NCI-H69 (cell line): ENCODE results near the gene GGT1.

ENCODE experiments used
- DNase-seq: peaks from one replicate; lab custom pipeline; 2025; lab: John Stamatoyannopoulos, UW

Gene GGT1

DNA sequence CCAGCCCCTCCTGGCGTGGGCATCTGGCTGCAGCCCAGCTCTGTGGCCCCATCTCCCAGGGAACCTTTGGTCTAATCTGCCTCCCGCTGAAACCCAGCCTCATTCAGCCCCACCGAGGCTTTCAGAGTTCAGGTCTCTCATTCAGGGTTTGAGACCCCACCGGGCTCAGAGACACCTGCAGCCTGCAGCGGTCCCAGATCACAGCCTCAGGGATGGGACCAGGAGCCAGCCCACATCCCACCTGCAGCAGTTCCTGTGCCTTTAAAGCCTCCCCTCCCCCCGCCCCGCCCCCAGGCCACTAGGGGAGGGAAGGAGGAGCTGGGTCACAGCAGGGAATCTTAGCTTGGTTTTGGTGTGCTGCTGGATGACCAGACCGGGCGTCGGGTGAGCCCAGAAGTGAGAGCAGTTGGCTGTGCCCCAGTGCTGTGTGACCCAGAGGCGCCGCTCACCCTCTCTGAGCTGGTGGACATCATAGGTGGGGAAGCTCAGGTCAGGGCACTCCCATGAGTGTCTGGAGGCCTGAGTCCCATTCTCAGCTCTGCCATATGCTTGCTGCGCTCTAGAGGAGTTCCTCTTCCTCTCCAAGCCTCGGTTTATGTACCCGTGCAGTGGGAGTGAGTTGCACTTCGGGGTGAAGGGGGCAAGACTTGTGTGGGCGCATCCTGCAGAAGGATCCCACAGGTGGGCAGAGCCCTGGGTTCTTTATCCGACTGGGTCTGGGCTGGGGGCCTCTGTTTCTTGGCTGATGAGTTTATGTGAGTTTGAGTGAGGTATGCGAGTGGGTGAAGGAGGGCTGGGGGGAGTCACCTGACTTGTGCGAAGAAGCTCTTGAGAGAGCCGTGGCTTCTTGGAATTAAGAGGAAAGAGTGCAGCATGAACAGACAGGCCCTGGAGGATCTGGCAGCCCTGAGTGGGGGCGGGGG lies at the start of gene GGT1:
GGT1 (plus strand) TSS at position 347 of the 923 bp plus-strand sequence. CDS start 7,889 bp downstream, outside the sequence.
- peak; percentile 60 for DNase-seq

GRCh38 chr22:24553597-24554312 lies 49.2 kb upstream of the GGT1 start:
- peak; percentile 56 for DNase-seq

DNA sequence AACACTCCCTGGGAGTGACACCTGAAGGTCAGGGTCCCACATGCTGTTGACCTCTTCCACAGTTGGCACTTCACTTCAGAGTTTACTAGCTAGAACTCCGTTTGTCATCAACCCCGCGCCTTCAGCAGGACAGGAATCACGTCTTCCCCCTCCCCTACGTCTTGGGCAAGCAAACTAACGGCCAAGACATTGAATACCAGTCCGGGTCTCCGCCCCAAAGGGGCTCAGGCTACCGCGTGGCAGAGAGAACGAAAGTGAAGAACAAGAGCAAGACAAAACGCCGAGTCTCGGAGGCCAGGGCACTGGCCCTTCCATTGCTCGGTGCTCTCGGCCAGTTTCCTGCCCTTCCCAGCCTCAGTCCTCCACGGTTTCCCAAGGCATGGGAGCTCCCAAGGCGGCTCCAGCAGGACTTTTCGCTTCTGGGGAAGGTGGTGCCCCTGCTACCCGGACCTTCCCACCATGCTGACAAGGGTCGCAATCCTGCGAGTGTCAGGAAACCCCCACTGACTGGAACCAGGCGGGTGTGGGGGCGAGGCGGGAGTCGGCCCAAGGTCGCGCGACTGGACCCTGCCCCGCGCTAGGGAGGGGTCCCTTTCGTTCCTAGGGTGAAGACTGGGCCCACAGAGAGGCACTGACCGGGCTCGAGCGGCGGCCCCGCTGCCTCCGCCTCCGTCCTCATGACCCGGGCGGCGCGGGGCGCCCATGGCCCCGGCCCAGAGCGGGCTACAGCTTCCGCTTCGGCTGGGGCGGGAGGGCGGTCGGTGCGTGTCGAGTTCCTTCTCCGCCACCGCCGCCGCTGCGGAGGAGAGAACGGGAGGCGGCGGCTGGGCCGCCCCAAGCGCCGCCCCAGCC lies 48.5 kb upstream of the GGT1 start, which contains the start of gene GUCD1:
GUCD1 (minus strand) TSS at position 826 of the 852 bp plus-strand sequence; CDS start at position 679, 147 bp downstream.
- peak; percentile 62 for DNase-seq

DNA sequence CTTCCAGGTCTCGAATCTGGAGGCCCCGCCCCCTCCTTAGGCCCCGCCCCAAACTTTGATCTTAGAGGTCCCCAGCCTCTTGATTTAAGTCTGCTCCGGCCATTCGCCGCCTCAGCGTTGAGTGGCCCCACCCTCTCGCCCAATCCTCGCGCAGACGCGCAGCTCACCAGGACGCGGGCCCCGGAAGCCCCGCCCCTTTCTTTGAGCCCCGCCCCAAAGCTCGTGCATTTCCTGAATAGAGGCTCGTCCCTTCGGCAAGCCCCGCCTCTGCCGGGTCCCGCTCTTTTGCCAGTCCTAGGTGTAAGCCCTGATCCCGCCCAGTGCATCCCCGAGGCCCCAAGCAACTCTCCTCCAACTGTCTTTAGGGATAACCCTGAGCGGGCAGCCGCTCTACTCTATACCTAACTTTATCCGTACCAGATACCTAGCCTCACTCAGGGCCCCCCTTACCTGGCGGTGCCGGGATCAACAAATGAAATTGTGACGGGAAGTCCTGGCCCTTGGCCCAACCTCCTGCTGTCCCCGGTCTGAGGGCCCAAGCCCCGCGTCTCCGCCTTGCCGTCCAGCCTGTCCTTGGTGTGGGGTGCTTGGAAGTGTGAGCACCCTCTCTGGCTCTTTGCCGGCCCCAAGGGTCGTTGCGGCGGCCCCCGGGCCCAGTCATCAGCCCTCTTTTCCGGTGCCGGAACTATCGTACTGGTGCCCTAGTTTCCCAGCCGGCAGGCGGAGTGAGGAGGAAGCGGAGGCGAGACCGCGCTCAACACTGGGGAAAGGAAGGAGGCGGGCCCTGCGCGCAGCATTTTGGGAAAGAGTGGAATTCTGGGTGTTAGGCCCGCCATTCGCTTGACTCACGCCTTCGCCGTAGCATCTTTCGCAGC lies 47.6 kb upstream of the GGT1 start, which contains the start of gene SNRPD3:
SNRPD3 (plus strand) TSS at position 835 of the 875 bp plus-strand sequence. CDS start 1,676 bp downstream, outside the sequence.
- DNase-seq = peak; percentile 99

DNA sequence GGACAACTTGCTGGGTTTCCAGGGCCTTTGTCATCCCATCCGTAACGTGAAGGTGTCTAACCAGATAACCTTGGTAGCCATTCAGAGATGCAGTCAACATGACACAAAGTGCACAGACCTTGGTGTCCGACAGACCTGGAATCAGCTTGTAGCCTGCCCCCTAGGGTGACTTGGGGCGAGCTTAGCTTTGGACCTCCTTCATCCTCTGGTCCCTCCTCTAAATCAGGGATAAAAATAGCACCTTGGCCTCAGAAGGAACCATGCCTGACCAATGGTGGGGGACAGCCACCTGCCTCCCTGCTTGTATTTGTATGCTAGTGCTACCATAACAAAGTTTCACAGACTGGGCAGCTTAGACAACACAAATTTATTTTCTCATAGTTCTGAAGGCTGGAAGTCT lies 43.5 kb upstream of the GGT1 start:
- no peak for DNase-seq

GRCh38 chr22:24563246-24563645 lies 39.7 kb upstream of the GGT1 start:
- no peak for DNase-seq

- DNase-seq = no peak
Observed at GRCh38 chr22:24564376-24565058, 38.5 kb upstream of the GGT1 start.

- no peak for DNase-seq
Observed at GRCh38 chr22:24565077-24565476, 37.9 kb upstream of the GGT1 start.

- no peak for DNase-seq
Observed at GRCh38 chr22:24566899-24567511, 36.0 kb upstream of the GGT1 start.

DNA sequence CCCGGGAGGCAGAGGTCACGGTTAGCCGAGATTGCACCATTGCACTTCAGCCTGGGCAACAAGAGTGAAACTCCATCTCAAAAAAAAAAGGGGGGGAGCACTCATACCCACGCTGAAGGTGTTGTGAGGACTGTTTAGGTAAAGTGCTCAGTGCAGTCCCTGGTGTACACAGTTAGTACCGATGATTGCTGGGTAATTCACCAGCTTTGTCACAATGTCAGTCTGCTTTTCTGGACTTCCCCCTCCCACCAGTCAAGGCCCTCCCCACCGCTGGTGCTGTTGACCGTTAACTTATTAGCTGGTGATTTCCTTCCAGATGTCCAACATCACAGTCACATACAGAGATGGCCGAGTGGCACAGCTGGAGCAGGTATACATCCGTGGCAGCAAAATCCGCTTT lies 35.3 kb upstream of the GGT1 start:
- no peak for DNase-seq

GRCh38 chr22:24571266-24571665 lies 31.7 kb upstream of the GGT1 start:
- DNase-seq = no peak

- no peak for DNase-seq
Observed at GRCh38 chr22:24576778-24577177, 26.2 kb upstream of the GGT1 start.

DNA sequence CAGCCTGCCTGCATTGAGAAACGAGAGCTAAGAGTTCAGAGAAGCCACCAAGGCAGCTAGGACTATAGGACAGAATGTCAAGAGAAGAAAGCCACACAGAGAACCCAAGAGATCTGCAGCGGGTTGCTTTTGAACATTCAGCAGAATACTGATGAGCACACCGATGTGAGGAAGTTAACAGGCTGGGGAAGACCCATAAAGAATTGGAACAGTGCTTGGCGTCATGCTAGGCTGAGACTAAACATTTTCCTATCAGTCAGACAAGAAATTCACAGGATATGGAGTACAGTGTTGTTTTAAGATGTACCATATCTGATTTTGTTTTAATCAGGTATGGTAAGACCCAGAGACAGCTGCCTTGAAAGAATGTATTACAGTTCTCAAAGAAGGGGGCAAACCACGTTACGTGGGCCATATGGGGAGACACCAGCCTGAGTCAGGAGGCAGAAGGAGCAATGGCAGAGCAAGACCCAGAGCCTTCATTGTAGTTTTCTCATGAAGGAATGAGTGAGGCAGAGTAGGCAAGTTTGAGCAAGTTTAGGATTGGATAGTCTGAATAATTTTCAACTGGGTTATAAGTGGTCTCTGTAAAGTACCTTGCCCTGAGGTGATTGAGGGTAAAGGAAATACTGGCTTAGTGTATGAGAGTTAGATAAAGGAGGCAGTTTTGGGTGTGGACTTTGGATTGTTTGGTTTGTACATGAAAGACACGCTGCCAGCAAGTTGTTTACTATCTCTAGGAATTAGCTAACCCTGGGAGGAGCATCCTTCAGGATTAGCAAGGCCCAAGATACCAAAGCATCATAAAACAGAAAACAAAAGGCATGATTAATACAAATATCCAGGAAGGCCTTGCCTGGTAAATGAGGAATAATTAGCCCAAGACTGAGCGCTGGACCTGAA lies 24.4 kb upstream of the GGT1 start:
- peak; percentile 28 for DNase-seq

DNA sequence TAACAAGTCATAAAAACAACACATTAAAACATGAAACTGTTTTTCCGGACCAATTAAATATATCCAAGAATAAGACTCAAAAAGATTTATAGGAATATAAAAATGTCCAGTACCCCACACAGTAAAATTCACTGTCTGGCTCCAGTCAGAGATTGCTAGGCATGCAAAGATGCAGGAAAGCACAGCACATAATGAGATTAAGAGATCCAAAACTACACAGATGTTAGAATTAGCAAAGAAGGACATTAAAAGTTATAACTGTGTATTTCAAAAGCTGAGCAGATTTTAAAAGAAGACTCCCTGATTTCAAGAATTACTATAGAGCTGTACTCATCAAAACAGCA lies 23.8 kb upstream of the GGT1 start:
- DNase-seq = no peak

DNA sequence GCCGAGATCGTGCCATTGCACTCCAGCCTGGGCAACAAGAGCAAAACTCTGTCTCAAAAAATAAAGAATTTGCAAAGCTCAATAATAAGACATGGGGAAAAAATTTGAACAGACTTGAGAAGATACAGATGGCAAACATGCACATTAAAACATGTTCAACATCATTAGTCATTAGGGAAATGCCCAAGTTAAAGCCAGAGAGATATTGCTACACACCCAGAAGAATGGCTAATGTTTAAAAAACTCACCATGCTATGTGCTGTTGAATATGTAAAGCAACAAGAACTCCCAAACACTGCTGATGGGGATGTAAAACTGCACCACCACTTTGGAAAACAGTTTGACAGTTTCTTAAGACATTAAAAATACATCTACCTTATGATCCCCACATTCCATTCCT lies 22.7 kb upstream of the GGT1 start:
- DNase-seq = no peak

DNA sequence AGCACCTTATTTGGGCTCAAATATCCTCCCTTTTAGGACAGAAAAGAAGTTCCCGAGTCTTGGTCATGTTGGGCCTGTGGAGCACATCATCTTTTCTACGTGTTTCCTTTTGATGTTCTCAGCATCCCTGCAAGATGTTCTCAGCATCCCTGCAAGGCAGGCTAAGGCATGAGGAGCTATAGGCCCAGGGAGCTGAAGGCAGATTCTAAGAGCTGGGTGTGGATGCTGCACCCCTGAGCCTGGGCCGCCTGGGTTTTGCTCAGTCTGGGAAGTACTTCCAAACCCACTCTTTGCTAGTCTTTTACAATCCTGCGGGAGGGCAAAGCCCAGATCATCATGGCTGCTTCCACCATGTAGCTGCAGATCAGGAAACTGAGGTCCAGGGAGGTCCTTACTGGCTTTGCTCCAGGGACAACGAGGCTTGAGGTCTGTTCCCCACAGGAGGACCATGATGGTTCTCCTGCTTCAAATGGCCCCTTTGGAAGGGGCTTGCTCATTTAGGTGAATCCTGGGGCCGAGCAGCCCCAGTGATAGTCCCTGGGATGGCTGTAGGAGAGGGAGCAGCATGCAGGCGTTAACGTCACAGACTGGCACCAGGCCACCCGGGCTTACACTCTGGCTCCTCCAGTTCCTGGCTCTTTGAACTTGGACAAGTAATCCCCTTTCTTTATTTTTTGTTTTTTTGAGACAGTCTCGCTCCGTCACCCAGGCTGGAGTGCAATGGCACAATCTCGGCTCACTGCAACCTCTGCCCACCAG lies 20.8 kb upstream of the GGT1 start:
- no peak for DNase-seq

GRCh38 chr22:24583221-24584165 lies 19.5 kb upstream of the GGT1 start:
- peak; percentile 85 for DNase-seq
